HTR-8/SVneo (cell line): Measurements from ENCODE around the gene ARHGEF28.

ENCODE experiments used
- DNase-seq: peaks from one replicate; pipeline ENCODE4 v3.0.0; 2011; ENCODE audit warnings: low spot score, mixed read lengths; ENCODE audit not compliant: insufficient read length
- FAIRE-seq: peaks from 2 replicates; lab custom pipeline; 2011; peaks lifted over from hg19 to GRCh38; lab: Jason Lieb, UNC

Gene ARHGEF28

DNA sequence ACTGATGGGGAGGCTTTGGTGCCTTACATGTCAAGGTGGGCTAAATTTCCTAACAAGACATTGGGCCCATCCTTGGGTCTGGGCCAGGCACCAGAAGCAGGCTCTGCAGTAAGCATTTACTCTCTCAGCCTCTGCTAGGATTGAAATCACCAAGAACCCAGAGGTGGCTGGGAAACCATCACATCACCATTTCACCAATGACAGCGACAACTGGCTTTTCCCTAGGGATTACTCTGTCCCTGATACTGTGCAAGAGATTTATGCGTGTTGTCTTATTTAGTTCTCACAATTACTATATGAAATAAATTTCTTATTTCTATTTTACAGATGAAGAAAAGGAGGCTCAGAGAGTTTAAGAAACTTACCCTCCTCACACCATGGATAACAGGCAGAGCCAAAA, 342.2 kb downstream of the ARHGEF28 start:
- no peak for DNase-seq
- no peak for FAIRE-seq

GRCh38 chr5:73968729-73969128, 342.7 kb downstream of the ARHGEF28 start:
- FAIRE-seq (no peak), DNase-seq (no peak)

- DNase-seq (no peak), FAIRE-seq (no peak)
These were observed 343.4 kb downstream of the ARHGEF28 start for GRCh38 chr5:73969195-73970036.

DNA sequence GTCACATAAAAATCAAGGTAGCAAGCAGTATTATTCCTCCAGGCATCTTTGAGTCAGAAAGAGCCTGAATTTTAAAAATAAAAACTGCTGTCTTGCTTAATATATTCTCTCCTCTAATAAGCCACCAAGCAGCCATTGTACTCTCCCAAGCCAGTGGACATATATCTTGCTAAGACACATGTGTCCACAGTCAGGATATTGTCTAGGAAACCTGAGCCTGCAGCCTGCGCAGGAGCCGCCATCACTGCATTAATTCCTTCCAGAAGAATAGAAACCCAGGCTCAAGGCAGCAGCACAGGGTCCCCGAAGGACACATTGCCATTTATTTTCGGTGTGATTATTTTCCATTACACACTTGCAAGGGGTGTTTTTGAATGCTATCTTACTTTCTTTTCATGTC, 345.3 kb downstream of the ARHGEF28 start:
- DNase-seq (no peak), FAIRE-seq (no peak)

- FAIRE-seq (no peak), DNase-seq (no peak)
These were observed 347.1 kb downstream of the ARHGEF28 start for GRCh38 chr5:73973135-73973534.

- FAIRE-seq (no peak), DNase-seq (no peak)
These were observed 348.9 kb downstream of the ARHGEF28 start for GRCh38 chr5:73974871-73975360.

GRCh38 chr5:73975845-73976244, 349.8 kb downstream of the ARHGEF28 start:
- FAIRE-seq (no peak), DNase-seq (no peak)

- DNase-seq = no peak
These were observed 351.1 kb downstream of the ARHGEF28 start for GRCh38 chr5:73977146-73977545.

DNA sequence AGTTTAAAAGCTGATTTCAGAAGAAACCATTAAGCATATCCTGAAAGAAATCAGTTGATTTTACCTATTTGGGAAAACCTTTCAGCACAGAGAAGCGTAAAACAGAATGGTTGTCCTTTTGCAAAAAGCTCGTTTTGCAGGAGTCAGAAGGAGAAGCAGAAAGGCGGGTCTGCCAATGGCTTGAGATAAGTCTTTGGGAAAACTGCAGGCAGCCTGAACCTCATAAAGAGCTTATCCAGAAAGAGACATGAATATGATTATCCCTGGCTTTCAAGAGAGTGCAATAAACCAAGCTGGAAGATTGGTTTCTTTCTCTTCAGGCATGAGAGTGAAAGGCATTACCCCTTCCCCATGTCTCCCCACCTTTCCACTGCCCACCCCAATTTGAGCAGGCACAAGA, 353.3 kb downstream of the ARHGEF28 start:
- FAIRE-seq (no peak), DNase-seq (no peak)

More at GRCh38 chr5:73977146-73977545, 351.1 kb downstream of the ARHGEF28 start:
- no peak for FAIRE-seq

DNA sequence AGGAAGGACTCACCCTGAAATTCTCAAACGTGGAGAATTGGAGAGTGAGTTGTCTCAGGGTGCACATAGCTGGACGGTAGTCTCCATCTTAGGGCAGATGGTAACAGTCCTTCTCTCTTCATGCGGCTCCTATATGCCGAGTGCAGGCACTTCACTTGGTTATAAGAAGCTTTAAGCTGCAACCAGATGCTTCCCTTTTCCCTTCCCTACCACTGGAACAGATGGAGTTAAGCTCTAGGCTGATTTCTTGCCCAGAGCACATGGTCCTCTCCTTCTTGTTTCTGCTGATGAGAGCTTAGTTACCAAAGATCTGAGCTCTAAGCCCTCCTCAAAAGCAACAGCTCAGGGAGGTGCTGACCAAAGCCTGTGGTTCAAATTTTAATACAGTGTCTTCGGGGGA, 355.7 kb downstream of the ARHGEF28 start:
- DNase-seq (no peak), FAIRE-seq (no peak)

DNA sequence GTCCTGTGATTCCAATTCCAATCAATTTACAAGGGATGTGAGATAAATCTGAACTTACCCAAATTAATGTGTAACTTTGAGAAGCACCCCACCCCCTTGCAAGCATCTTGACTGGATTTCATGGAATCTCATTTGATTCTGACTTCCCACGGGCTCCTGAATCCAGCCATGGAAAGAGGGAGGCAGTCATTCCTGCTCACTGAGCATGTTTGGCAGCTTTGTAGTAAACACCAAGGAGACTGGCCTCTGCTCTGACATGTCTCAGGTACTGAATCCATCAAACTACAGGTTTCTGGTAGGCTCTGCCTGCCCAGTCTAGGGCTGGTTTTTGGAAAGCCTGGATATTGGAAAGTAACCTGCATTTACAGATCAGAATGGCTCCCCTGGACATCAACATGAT, 357.6 kb downstream of the ARHGEF28 start:
- FAIRE-seq (no peak), DNase-seq (no peak)

DNA sequence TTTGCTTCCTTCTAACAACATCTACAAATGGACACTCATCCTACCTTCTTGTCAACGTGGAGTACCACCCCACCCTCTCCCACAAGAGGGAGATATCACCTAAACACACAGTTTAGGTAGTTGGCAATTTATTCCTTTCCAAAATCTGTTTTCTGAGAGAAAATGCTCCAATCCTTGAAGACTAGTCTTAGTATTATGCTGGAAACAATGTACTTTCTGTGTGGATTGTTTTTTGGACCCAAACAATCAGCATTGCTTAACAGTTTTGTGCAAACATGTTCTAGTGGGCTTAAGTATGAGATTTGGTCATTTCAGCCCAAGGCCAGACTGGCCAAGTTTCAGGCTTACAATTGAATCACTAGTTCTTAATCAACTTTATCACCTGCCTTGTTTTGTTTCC, 359.1 kb downstream of the ARHGEF28 start:
- DNase-seq (peak; percentile 33), FAIRE-seq (peak; percentile 54)

- FAIRE-seq (no peak), DNase-seq (no peak)
These were observed 360.7 kb downstream of the ARHGEF28 start for GRCh38 chr5:73986729-73987128.

DNA sequence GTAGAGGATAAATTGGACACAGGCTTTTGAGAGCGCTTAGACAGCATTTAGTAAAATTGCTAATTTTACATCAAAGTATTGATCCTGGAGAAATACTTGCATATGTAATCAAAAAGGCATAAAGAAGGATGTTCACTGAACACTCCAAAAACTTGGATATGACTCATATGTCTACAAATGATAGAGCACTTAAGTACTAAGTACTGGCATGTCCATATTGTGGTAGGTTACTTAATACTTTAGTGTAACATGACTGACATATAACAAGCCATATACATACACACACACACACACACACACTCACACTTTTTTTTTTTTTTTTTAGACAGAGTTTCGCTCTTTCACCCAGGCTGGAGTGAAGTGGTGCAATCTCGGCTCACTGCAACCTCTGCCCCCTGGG, 361.9 kb downstream of the ARHGEF28 start:
- FAIRE-seq = no peak

GRCh38 chr5:73989956-73990355, 364.0 kb downstream of the ARHGEF28 start:
- no peak for DNase-seq
- FAIRE-seq = no peak

More for the DNA sequence above, 361.9 kb downstream of the ARHGEF28 start:
- no peak for DNase-seq
